ENCODE results near the gene GOLGA8N. TPM values are rescaled to one million over a fixed set of nuclear protein-coding genes. Genes with fewer than 3 reads are reported as not detected.

GOLGA8N gene
- total RNA-seq, 1 experiment from 2014 or later = 2.4 TPM

DNA sequence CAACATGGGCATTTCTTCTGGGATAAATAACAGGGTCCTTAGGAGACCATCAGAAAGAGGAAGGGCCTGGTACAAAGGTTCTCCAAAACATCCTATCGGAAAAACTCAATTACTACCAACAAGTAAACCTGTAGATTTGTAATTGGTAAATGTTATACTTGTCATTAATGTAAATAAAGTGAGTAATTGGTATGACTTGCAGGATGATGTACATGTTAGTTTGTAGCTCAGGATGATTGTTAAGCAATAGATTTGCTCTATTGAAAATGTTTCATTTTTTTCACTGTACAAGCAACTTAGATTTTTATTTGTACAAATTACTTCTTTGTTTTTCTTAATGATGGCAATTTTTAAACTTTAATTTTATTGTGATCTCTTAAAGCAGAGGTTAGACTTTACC is 44.4 kb downstream of the GOLGA8N start (continued):
- TF ChIP-seq, protein P1, sequence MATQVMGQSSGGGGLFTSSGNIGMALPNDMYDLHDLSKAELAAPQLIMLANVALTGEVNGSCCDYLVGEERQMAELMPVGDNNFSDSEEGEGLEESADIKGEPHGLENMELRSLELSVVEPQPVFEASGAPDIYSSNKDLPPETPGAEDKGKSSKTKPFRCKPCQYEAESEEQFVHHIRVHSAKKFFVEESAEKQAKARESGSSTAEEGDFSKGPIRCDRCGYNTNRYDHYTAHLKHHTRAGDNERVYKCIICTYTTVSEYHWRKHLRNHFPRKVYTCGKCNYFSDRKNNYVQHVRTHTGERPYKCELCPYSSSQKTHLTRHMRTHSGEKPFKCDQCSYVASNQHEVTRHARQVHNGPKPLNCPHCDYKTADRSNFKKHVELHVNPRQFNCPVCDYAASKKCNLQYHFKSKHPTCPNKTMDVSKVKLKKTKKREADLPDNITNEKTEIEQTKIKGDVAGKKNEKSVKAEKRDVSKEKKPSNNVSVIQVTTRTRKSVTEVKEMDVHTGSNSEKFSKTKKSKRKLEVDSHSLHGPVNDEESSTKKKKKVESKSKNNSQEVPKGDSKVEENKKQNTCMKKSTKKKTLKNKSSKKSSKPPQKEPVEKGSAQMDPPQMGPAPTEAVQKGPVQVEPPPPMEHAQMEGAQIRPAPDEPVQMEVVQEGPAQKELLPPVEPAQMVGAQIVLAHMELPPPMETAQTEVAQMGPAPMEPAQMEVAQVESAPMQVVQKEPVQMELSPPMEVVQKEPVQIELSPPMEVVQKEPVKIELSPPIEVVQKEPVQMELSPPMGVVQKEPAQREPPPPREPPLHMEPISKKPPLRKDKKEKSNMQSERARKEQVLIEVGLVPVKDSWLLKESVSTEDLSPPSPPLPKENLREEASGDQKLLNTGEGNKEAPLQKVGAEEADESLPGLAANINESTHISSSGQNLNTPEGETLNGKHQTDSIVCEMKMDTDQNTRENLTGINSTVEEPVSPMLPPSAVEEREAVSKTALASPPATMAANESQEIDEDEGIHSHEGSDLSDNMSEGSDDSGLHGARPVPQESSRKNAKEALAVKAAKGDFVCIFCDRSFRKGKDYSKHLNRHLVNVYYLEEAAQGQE (IDR thresholded peaks at IDR 0.05; ENCODE audit: low read depth) = no peak
- no peak for TF ChIP-seq JUND (IDR thresholded peaks at IDR 0.05)
- no peak for TF ChIP-seq FOSL1 (IDR thresholded peaks at IDR 0.05; ENCODE audit: low read depth)
- TF ChIP-seq ELF1 (IDR thresholded peaks at IDR 0.05; ENCODE audit: borderline replicate concordance, low read depth) = no peak
- TF ChIP-seq YY1 (IDR thresholded peaks at IDR 0.05; ENCODE audit: extremely low read depth, insufficient replicate concordance, low read depth, low read length) = no peak
- no peak for TF ChIP-seq EZH2 (IDR thresholded peaks at IDR 0.05)
- TF ChIP-seq SRF (IDR thresholded peaks at IDR 0.05; ENCODE audit: low read depth) = no peak
- TF ChIP-seq ZFX (IDR thresholded peaks at IDR 0.05) = no peak

DNA sequence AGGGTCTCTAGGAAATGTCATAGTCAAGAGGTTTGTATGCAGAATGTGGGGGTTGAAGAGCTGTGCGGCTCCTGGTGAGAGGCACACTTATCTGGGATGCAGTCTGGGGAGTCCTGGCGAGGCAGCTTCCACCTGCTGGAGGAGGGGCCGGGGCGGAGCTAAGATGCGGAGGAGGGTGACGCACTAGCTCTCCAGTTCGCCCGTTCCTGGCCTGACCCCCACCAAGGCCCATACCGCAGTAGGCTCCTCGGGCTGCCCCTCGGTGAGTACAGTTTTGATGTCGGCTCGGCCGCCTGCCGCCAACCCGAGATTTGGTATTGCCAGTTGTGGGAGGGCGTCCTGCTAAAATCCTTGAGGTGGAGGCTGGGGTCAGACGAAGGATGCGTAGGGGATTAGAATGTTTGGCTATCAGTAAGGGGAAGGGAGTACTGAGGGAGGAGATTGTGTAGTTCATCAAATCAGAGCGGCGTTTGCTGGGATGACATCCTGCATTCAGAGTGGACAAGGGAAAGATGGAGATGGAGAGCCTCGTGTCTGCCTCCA is 48.3 kb downstream of the GOLGA8N start, which contains the start of gene SCG5:
Gene SCG5 (plus strand): TSS at position 194 of the 543 bp plus-strand sequence. CDS start 1,883 bp downstream, outside the sequence.
- no peak within 1 kb of the TSS for H2AFZ ChIP-seq (ENCODE audit: low read depth, low read length, poor library complexity, severe bottlenecking)
- no peak within 1 kb of the TSS for H3K9ac ChIP-seq (ENCODE audit: low read length)
- intact Hi-C loops (cut with micrococcal nuclease) = no loop called here
- BruUV-seq (replicated peaks) = no TSS peak
- H3K27ac ChIP-seq (ENCODE audit: low read depth, low read length) = no peak within 1 kb of the TSS
- H3K4me1 ChIP-seq (ENCODE audit: control insufficient read depth in 1 of 2, insufficient read depth in 2 of 2, low read length in 2 of 2) = no peaks in the 10 kb centered on the region
- RAD21 ChIA-PET (ENCODE audit: low non-redundant PET in 1 of 2, low total read pairs in 2 of 2, uncharacterized antibody in 2 of 2, unreplicated experiment in 2 of 2) = no interaction called here
- H3K4me3 ChIP-seq (replicated peaks in 1 of 2; ENCODE audit: low read depth in 1 of 2, low read length in 2 of 2) = no peak within 1 kb of the TSS
- peaks cover 11% of the 10 kb centered on the region; the same call in 1 of the 2 replicates for H3K79me2 ChIP-seq (ENCODE audit: insufficient read depth, low read length)
- POLR2A ChIA-PET = no interaction called here
- CTCF ChIA-PET = no interaction called here
- ATAC-seq = peak; percentile 52
- H3K9me2 ChIP-seq (ENCODE audit: insufficient read depth) = no peaks in the 10 kb centered on the region
- no peak for DNase-seq (ENCODE audit: low read depth, low spot score)
- no peaks in the 10 kb centered on the region for H4K20me1 ChIP-seq (ENCODE audit: insufficient read depth)
- TF ChIP-seq CBX3 (IDR thresholded peaks at IDR 0.05; ENCODE audit: low read depth) = no peak
- TF ChIP-seq FOSL1 (IDR thresholded peaks at IDR 0.05; ENCODE audit: low read depth) = no peak
- no peak for TF ChIP-seq SRF (IDR thresholded peaks at IDR 0.05; ENCODE audit: low read depth)
- H3K27me3 ChIP-seq (ENCODE audit: insufficient read depth, low read length) = no peaks in the 10 kb centered on the region
- no peaks in the 10 kb centered on the region for H3K9me3 ChIP-seq (ENCODE audit: control insufficient read depth in 1 of 2, insufficient read depth in 1 of 2, low read depth in 1 of 2, low read length in 2 of 2)
- H3K4me2 ChIP-seq (ENCODE audit: low read length) = no peak within 1 kb of the TSS
- H3K36me3 ChIP-seq (ENCODE audit: control insufficient read depth in 1 of 2, insufficient read depth in 2 of 2, low read length in 2 of 2) = peaks cover 35 to 36% of the 10 kb centered on the region in 2 experiments

All from HCT116 (cell line).